HEK293 (cell line): ENCODE measurements around the gene SRC.

Experiments
- CTCF ChIA-PET: fragments of 350-600 bp; formaldehyde crosslinking; extraction: SDS; loops from one replicate; lab custom pipeline; 2021; ENCODE audit warnings: antibody characterized with exemption; lab: Yijun Ruan, JAX
- POLR2A ChIA-PET: fragments of 300-600 bp; formaldehyde crosslinking; extraction: SDS; loops from one replicate; lab custom pipeline; 2020; ENCODE audit warnings: antibody characterized with exemption, inconsistent platforms; lab: Yijun Ruan, JAX
- H3K27ac ChIP-seq: fragments of 200-500 bp; sonication (Bioruptor generic); 2 replicates; pipeline ENCODE4 v1.5.1; 2014; ENCODE audit warnings: low read depth, low read length, control low read depth, inconsistent platforms; ENCODE audit errors: extremely low read depth
- H3K36me3 ChIP-seq, 2 experiments: fragments of 200-500 bp in 1 of 2; sonication (Bioruptor generic) in 1 of 2; 1 replicate in 1 of 2; 2 replicates in 1 of 2; pipeline ENCODE4 v1.5.1; 2014 to 2017; ENCODE audit warnings: inconsistent platforms in 2 of 2, low read length in 2 of 2; ENCODE audit not compliant: control insufficient read depth in 2 of 2, insufficient read depth in 1 of 2
- H3K4me1 ChIP-seq: fragments of 200-500 bp; sonication (Bioruptor generic); 2 replicates; pipeline ENCODE4 v1.5.1; 2014; ENCODE audit warnings: mild to moderate bottlenecking, low read length, inconsistent platforms; ENCODE audit not compliant: control insufficient read depth, insufficient read depth
- H3K4me3 ChIP-seq: 2 replicates; pipeline ENCODE4 v1.5.1; 2011; ENCODE audit warnings: low read depth, mild to moderate bottlenecking, control low read depth, low read length, moderate library complexity
- H3K9me3 ChIP-seq: fragments of 200-500 bp; sonication (Bioruptor generic); 2 replicates; pipeline ENCODE4 v1.5.1; 2014; ENCODE audit warnings: low read depth, low read length, inconsistent platforms; ENCODE audit not compliant: control insufficient read depth, insufficient read depth
- EGR2 ChIP-seq: fragments of 450-650 bp; formaldehyde crosslinking; IDR thresholded peaks from 2 replicates; pipeline ENCODE4 v1.5.1; 2016; ENCODE audit warnings: low read depth, missing biosample characterization, missing genetic modification characterization
- GLI4 ChIP-seq: fragments of 450-650 bp; formaldehyde crosslinking; IDR thresholded peaks from 2 replicates; pipeline ENCODE4 v1.5.1; 2016; ENCODE audit warnings: missing biosample characterization, missing genetic modification characterization
- REPIN1 ChIP-seq: fragments of 450-650 bp; formaldehyde crosslinking; IDR thresholded peaks from 2 replicates; pipeline ENCODE4 v1.5.1; 2017; ENCODE audit warnings: missing biosample characterization, missing genetic modification characterization, low read depth
- SP7 ChIP-seq: fragments of 450-650 bp; formaldehyde crosslinking; IDR thresholded peaks from 2 replicates; pipeline ENCODE4 v1.5.1; 2016; ENCODE audit warnings: missing biosample characterization, missing genetic modification characterization
- ZBTB7A ChIP-seq: fragments of 450-650 bp; formaldehyde crosslinking; IDR thresholded peaks from 2 replicates; pipeline ENCODE4 v1.5.1; 2016; ENCODE audit warnings: low read depth, missing biosample characterization, missing genetic modification characterization
- ZNF121 ChIP-seq: fragments of 450-650 bp; formaldehyde crosslinking; IDR thresholded peaks from 2 replicates; pipeline ENCODE4 v1.5.1; 2016; ENCODE audit warnings: missing biosample characterization, missing genetic modification characterization
- ZNF24 ChIP-seq: fragments of 450-650 bp; formaldehyde crosslinking; IDR thresholded peaks from 2 replicates; pipeline ENCODE4 v1.5.1; 2016; ENCODE audit warnings: missing biosample characterization, missing genetic modification characterization
- ZNF394 ChIP-seq: fragments of 450-650 bp; formaldehyde crosslinking; IDR thresholded peaks from 2 replicates; pipeline ENCODE4 v1.5.1; 2016; ENCODE audit warnings: missing biosample characterization, missing genetic modification characterization, mild to moderate bottlenecking, moderate library complexity, borderline replicate concordance
- ZNF473 ChIP-seq: fragments of 450-650 bp; formaldehyde crosslinking; IDR thresholded peaks from 2 replicates; pipeline ENCODE4 v1.5.1; 2017; ENCODE audit warnings: missing biosample characterization, missing genetic modification characterization
- ZNF529 ChIP-seq: fragments of 450-650 bp; formaldehyde crosslinking; IDR thresholded peaks from 2 replicates; pipeline ENCODE4 v1.5.1; 2017; ENCODE audit warnings: missing genetic modification characterization, missing biosample characterization; ENCODE audit not compliant: insufficient replicate concordance
- ZNF600 ChIP-seq: fragments of 450-650 bp; formaldehyde crosslinking; IDR thresholded peaks from 2 replicates; pipeline ENCODE4 v1.5.1; 2016; ENCODE audit warnings: missing biosample characterization, missing genetic modification characterization
- ZNF785 ChIP-seq: fragments of 450-650 bp; formaldehyde crosslinking; IDR thresholded peaks from 2 replicates; pipeline ENCODE4 v1.5.1; 2016; ENCODE audit warnings: missing biosample characterization, missing genetic modification characterization
- ZXDB ChIP-seq: fragments of 450-650 bp; formaldehyde crosslinking; IDR thresholded peaks from 2 replicates; pipeline ENCODE4 v1.5.1; 2016; ENCODE audit warnings: missing biosample characterization, missing genetic modification characterization
- TF ChIP-seq, protein P1 (sequence below): fragments of 450-650 bp; formaldehyde crosslinking; IDR thresholded peaks from 2 replicates; pipeline ENCODE4 v1.5.1; 2016; ENCODE audit warnings: missing biosample characterization, missing genetic modification characterization, borderline replicate concordance
- TF ChIP-seq, protein P2 (sequence below): fragments of 450-650 bp; formaldehyde crosslinking; IDR thresholded peaks from 2 replicates; pipeline ENCODE4 v1.5.1; 2016; ENCODE audit warnings: missing biosample characterization, missing genetic modification characterization
- TF ChIP-seq, protein P3 (sequence below): IDR thresholded peaks from 2 replicates; pipeline ENCODE4 v1.6.1; 2011; ENCODE audit warnings: mild to moderate bottlenecking, low read depth, low read length, borderline replicate concordance

SRC gene

DNA sequence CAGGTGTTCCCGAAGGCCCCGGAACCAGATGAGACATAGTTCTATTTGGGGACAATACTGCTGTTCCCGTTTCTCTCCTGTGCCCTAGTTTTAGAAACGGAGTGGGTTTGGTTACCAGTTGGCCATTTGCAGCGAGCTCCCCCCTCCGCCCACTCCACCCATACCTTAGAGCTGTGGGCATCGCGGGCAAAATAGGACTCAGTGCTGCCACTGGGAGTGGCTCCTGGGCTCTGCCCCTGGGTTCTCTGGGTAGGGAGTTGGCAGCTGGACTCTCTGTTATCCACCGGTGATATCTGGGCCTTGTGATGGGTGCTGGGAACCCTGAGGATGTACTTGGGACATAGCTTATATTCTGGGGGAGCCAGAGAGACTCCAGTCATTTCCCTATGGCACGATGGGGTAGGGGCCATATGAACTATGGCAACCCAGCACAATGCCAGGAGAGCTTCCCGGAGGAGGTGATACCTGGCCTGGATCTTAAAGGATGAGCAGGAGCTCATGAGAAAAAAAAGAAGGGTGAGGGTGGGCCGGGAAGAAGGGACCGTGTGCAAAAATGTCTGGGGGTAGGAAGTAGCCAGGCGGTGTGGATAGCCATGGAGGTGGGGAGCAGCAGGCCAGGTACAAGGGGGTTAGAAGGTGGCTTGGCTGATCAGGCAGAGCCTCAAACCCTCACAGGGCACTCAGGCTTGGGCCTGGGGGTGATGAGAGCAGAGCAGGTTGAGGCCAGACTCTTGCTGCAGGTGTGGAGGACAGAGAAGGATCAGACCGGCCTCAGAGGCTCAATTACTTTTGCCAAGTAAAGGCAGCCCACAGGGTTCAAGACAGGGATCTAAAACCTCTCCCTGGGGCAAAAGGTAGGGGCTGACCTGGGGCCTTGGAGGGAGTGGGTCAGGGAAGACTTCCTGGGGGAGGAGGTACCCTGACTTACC, 9.6 kb downstream of the SRC start:
- ChIA-PET CTCF (no interaction called here), POLR2A (no interaction called here)
- Histone ChIP-seq H3K9me3 (no peaks in the 10 kb centered on the region), H3K4me1 (no peaks in the 10 kb centered on the region), H3K4me3 (no peak overlapping the region), H3K27ac (no peak overlapping the region), H3K36me3 (peaks cover 0 to 36% of the 10 kb centered on the region in 2 experiments; a peak in 1 of 3 replicates)
- TF ChIP-seq, protein P1, sequence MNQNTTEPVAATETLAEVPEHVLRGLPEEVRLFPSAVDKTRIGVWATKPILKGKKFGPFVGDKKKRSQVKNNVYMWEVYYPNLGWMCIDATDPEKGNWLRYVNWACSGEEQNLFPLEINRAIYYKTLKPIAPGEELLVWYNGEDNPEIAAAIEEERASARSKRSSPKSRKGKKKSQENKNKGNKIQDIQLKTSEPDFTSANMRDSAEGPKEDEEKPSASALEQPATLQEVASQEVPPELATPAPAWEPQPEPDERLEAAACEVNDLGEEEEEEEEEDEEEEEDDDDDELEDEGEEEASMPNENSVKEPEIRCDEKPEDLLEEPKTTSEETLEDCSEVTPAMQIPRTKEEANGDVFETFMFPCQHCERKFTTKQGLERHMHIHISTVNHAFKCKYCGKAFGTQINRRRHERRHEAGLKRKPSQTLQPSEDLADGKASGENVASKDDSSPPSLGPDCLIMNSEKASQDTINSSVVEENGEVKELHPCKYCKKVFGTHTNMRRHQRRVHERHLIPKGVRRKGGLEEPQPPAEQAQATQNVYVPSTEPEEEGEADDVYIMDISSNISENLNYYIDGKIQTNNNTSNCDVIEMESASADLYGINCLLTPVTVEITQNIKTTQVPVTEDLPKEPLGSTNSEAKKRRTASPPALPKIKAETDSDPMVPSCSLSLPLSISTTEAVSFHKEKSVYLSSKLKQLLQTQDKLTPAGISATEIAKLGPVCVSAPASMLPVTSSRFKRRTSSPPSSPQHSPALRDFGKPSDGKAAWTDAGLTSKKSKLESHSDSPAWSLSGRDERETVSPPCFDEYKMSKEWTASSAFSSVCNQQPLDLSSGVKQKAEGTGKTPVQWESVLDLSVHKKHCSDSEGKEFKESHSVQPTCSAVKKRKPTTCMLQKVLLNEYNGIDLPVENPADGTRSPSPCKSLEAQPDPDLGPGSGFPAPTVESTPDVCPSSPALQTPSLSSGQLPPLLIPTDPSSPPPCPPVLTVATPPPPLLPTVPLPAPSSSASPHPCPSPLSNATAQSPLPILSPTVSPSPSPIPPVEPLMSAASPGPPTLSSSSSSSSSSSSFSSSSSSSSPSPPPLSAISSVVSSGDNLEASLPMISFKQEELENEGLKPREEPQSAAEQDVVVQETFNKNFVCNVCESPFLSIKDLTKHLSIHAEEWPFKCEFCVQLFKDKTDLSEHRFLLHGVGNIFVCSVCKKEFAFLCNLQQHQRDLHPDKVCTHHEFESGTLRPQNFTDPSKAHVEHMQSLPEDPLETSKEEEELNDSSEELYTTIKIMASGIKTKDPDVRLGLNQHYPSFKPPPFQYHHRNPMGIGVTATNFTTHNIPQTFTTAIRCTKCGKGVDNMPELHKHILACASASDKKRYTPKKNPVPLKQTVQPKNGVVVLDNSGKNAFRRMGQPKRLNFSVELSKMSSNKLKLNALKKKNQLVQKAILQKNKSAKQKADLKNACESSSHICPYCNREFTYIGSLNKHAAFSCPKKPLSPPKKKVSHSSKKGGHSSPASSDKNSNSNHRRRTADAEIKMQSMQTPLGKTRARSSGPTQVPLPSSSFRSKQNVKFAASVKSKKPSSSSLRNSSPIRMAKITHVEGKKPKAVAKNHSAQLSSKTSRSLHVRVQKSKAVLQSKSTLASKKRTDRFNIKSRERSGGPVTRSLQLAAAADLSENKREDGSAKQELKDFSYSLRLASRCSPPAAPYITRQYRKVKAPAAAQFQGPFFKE (tag by site-specific recombination), result no peak
- TF ChIP-seq EGR2 (tag by site-specific recombination) (0 out of 2 replicates have a peak, but pooled peaks have one; percentile 8), GLI4 (tag by site-specific recombination) (no peak), ZBTB7A (tag by site-specific recombination) (no peak), ZNF394 (no peak)

DNA sequence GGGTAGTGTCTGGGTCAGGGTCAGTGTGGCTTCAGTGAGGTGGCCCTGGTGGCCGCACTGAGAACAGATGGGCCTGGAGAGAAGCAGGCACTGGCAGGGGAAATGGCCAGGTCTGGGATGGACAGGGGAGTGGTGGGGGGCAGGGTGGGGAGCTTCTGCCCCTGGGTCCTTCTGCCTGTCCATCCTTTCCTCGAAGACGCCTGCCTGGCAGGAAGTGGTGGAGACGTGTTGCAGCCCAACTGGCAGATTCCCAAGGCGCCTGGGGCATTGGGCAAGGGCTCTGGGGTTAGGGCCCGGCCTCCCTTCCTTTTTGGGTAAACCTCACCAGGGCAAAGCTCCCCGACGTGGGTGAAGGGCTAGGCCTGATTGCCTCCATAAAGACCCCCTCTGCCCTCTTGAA, 10.4 kb downstream of the SRC start:
- Histone ChIP-seq H3K36me3 (peaks cover 0 to 27% of the 10 kb centered on the region in 2 experiments; a peak in 1 of 3 replicates), H3K27ac (no peak overlapping the region), H3K4me3 (no peak overlapping the region), H3K9me3 (no peaks in the 10 kb centered on the region), H3K4me1 (no peaks in the 10 kb centered on the region)
- no peak for TF ChIP-seq REPIN1
- TF ChIP-seq ZNF529 (tag by site-specific recombination), result no peak
- no peak for TF ChIP-seq ZBTB7A (tag by site-specific recombination)
- TF ChIP-seq ZNF785 (tag by site-specific recombination), result no peak
- no peak for TF ChIP-seq ZNF600 (tag by site-specific recombination)
- TF ChIP-seq ZNF473 (tag by site-specific recombination), result no peak
- no peak for TF ChIP-seq ZNF121 (tag by site-specific recombination)
- TF ChIP-seq, protein P2, sequence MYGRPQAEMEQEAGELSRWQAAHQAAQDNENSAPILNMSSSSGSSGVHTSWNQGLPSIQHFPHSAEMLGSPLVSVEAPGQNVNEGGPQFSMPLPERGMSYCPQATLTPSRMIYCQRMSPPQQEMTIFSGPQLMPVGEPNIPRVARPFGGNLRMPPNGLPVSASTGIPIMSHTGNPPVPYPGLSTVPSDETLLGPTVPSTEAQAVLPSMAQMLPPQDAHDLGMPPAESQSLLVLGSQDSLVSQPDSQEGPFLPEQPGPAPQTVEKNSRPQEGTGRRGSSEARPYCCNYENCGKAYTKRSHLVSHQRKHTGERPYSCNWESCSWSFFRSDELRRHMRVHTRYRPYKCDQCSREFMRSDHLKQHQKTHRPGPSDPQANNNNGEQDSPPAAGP (tag by site-specific recombination), result no peak
- TF ChIP-seq, protein P3, sequence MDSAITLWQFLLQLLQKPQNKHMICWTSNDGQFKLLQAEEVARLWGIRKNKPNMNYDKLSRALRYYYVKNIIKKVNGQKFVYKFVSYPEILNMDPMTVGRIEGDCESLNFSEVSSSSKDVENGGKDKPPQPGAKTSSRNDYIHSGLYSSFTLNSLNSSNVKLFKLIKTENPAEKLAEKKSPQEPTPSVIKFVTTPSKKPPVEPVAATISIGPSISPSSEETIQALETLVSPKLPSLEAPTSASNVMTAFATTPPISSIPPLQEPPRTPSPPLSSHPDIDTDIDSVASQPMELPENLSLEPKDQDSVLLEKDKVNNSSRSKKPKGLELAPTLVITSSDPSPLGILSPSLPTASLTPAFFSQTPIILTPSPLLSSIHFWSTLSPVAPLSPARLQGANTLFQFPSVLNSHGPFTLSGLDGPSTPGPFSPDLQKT, result no peak
- TF ChIP-seq SP7 (tag by site-specific recombination), result no peak
- no peak for TF ChIP-seq ZXDB
- no peak for TF ChIP-seq ZNF24 (tag by site-specific recombination)
- CTCF ChIA-PET, result interaction anchor here (1.0 kb wide), 1 partner anchor 29 kb away, joined by 3 read pairs; no protein-coding TSS in a partner anchor
- POLR2A ChIA-PET, result no interaction called here
